ENCODE data around the gene KIAA1549. TPM values are rescaled to one million over a fixed set of nuclear protein-coding genes. Genes with fewer than 3 reads are reported as not detected.
A peak's percentile ranks its signal among the peaks of the same experiment; 100 is the strongest.

The KIAA1549 gene
- total and polyA plus RNA-seq, 9 of the 15 experiments (the other 6 are each of a cell fraction or from before 2014, with no cell fraction given): 0.01 to 0.29 (median 0.07) TPM

DNA sequence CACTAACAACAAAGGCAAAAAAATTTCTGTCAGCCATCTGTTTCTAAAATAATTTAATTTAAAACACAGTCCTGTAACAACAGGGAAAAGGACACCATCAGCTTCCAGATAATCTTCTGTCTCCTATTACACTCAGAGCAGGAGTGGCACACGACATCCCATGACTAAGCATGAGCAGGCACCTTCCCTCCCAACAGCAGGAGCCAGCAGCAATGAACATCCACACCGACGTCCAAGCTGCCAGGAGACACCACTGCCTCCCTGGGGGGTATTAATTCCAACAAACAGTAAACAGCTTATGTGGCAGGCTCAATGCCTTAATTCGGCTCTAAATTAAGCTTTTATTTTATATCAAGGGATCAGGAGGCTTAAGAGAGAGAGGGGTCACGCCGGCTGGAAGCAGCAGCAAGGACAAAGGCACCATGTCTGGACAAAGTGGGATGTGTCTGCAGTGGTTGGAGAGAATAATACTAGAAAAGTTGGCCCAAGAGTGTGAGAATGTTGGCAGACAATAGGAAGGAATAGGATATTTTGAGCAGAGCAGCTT lies 45.7 kb downstream of the KIAA1549 start (continued):
- TF ChIP-seq, protein P1, sequence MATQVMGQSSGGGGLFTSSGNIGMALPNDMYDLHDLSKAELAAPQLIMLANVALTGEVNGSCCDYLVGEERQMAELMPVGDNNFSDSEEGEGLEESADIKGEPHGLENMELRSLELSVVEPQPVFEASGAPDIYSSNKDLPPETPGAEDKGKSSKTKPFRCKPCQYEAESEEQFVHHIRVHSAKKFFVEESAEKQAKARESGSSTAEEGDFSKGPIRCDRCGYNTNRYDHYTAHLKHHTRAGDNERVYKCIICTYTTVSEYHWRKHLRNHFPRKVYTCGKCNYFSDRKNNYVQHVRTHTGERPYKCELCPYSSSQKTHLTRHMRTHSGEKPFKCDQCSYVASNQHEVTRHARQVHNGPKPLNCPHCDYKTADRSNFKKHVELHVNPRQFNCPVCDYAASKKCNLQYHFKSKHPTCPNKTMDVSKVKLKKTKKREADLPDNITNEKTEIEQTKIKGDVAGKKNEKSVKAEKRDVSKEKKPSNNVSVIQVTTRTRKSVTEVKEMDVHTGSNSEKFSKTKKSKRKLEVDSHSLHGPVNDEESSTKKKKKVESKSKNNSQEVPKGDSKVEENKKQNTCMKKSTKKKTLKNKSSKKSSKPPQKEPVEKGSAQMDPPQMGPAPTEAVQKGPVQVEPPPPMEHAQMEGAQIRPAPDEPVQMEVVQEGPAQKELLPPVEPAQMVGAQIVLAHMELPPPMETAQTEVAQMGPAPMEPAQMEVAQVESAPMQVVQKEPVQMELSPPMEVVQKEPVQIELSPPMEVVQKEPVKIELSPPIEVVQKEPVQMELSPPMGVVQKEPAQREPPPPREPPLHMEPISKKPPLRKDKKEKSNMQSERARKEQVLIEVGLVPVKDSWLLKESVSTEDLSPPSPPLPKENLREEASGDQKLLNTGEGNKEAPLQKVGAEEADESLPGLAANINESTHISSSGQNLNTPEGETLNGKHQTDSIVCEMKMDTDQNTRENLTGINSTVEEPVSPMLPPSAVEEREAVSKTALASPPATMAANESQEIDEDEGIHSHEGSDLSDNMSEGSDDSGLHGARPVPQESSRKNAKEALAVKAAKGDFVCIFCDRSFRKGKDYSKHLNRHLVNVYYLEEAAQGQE (IDR thresholded peaks at IDR 0.05; ENCODE audit: borderline replicate concordance): no peak
- TF ChIP-seq, protein P1 (CRISPR knock-in tag; IDR thresholded peaks at IDR 0.05; ENCODE audit: low read depth): no peak
- no peak for TF ChIP-seq RFX5 (IDR thresholded peaks at IDR 0.05; ENCODE audit: low read depth, low read length)
- no peak for TF ChIP-seq ILK (tag; IDR thresholded peaks at IDR 0.05; ENCODE audit: borderline replicate concordance, low read depth)
- TF ChIP-seq ZNF668 (CRISPR knock-in tag; IDR thresholded peaks at IDR 0.05): no peak
- TF ChIP-seq TAL1 (IDR thresholded peaks at IDR 0.05): no peak
- TF ChIP-seq ZNF124 (CRISPR knock-in tag; IDR thresholded peaks at IDR 0.05): no peak
- no peak for TF ChIP-seq PHF20 (IDR thresholded peaks at IDR 0.05; ENCODE audit: partially characterized antibody)
- peak; percentile 80 for TF ChIP-seq L3MBTL2 (IDR thresholded peaks at IDR 0.05)
- no peak for TF ChIP-seq HNRNPLL (IDR thresholded peaks at IDR 0.05; ENCODE audit: low read depth, low read length, poor library complexity, severe bottlenecking)
- TF ChIP-seq ZNF134 (CRISPR knock-in tag; conservative IDR thresholded peaks at IDR 0.05): no peak
- no peak for TF ChIP-seq DNMT1 (IDR thresholded peaks at IDR 0.05)
- no peak for TF ChIP-seq ZFP1 (CRISPR knock-in tag; IDR thresholded peaks at IDR 0.05)
- peak; percentile 92 for TF ChIP-seq MAFG (tag; conservative IDR thresholded peaks at IDR 0.05)
- no peak for TF ChIP-seq RUNX1 (IDR thresholded peaks at IDR 0.05; ENCODE audit: low read depth)
- TF ChIP-seq, protein P2, sequence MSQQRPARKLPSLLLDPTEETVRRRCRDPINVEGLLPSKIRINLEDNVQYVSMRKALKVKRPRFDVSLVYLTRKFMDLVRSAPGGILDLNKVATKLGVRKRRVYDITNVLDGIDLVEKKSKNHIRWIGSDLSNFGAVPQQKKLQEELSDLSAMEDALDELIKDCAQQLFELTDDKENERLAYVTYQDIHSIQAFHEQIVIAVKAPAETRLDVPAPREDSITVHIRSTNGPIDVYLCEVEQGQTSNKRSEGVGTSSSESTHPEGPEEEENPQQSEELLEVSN (IDR thresholded peaks at IDR 0.05; ENCODE audit: borderline replicate concordance in 1 of 2, extremely low read depth in 1 of 2, insufficient read depth in 1 of 2, insufficient read length in 1 of 2, low read depth in 1 of 2, low read length in 1 of 2, poor library complexity in 1 of 2, severe bottlenecking in 1 of 2): peak; percentile 57 to 83
- TF ChIP-seq TFAM (CRISPR knock-in tag; conservative IDR thresholded peaks at IDR 0.05): no peak
- no peak for TF ChIP-seq POLR2A (conservative IDR thresholded peaks at IDR 0.05)
- TF ChIP-seq ARID2 (IDR thresholded peaks at IDR 0.05): no peak
- TF ChIP-seq ZNF778 (CRISPR knock-in tag; IDR thresholded peaks at IDR 0.05): no peak
- TF ChIP-seq ZNF175 (CRISPR knock-in tag; IDR thresholded peaks at IDR 0.05; ENCODE audit: low read depth): no peak
- peak in 1 of 2 experiments; percentile 34; a peak in 1 of 4 replicates for TF ChIP-seq FOXK2 (conservative IDR thresholded peaks at IDR 0.05 in 1 of 2, IDR thresholded peaks at IDR 0.05 in 1 of 2; ENCODE audit: low read depth in 2 of 2)
- TF ChIP-seq HNRNPH1 (optimal IDR thresholded peaks at IDR 0.05; ENCODE audit: low read depth, low read length): no peak
